Fibroblast of lung (primary cell): ENCODE results near the gene UIMC1.

ENCODE experiments used
- CTCF ChIP-seq, 2 donors: IDR thresholded peaks in 1 of 2; conservative IDR thresholded peaks in 1 of 2; 1 replicate in 1 of 2; 2 replicates in 1 of 2; pipeline ENCODE4 v1.5.1; 2011 to 2012; ENCODE audit warnings: low read length in 2 of 2, control low read depth in 1 of 2, inconsistent platforms in 1 of 2, low read depth in 1 of 2, mild to moderate bottlenecking in 1 of 2
- EZH2 ChIP-seq: IDR thresholded peaks from 2 replicates; pipeline ENCODE4 v1.5.1; 2012; ENCODE audit warnings: low read length, control low read depth, mild to moderate bottlenecking; ENCODE audit errors: missing control alignments

- TF ChIP-seq EZH2 (peak; percentile 16), CTCF (conservative IDR thresholded peaks at IDR 0.05 in 1 of 2, IDR thresholded peaks at IDR 0.05 in 1 of 2; ENCODE audit: low read depth in 1 of 2, low read length in 2 of 2) (no peak)
These were observed 131.5 kb downstream of the UIMC1 start for GRCh38 chr5:176875014-176875550.
